ENCODE measurements around the gene LTBP1.

DNA sequence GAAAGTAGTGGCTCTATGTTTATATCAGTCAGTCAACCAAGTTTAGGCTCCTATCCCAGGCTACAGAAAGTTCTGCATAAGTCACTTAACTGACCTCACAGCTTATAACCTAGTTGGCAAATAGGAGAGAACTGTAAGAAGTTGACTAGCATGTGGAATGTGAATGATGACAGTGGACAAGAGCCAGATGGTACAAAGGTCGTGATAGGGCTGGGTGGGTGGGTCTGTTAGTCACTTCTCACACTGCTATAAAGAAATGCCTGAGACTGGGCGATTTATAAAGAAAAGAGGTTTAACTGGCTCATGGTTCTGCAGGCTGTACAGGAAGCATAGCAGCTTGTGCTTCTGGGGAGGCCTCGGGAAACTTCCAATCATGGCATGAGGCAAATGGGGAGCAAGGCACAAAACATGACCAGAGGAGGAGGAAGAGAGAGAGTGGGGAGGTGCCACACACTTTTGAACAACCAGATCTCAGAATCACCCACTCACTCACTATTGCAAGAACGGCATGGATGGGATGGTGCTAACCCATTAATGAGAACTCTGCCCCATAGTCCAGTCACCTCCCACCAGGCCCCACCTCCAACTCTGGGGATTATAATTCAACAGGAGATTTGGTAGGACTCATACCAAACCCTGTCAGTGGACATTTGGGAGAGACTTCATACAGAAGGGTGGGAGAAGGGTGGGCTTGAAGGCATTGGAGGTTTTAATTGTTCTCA is 68.8 kb downstream of the LTBP1 start:
- TF ChIP-seq, protein P1, sequence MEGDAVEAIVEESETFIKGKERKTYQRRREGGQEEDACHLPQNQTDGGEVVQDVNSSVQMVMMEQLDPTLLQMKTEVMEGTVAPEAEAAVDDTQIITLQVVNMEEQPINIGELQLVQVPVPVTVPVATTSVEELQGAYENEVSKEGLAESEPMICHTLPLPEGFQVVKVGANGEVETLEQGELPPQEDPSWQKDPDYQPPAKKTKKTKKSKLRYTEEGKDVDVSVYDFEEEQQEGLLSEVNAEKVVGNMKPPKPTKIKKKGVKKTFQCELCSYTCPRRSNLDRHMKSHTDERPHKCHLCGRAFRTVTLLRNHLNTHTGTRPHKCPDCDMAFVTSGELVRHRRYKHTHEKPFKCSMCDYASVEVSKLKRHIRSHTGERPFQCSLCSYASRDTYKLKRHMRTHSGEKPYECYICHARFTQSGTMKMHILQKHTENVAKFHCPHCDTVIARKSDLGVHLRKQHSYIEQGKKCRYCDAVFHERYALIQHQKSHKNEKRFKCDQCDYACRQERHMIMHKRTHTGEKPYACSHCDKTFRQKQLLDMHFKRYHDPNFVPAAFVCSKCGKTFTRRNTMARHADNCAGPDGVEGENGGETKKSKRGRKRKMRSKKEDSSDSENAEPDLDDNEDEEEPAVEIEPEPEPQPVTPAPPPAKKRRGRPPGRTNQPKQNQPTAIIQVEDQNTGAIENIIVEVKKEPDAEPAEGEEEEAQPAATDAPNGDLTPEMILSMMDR (IDR thresholded peaks at IDR 0.05): no peak
- TF ChIP-seq POLR2A (IDR thresholded peaks at IDR 0.05): no peak

Data from ovary (tissue), 3 donors.